GM21515 (cell line): ENCODE data around the gene CCDC158.
"Not testable (repeated sequence)": the region's sequence is repeated elsewhere in the genome, so short reads cannot be mapped to it uniquely, and the experiment has no call there.

Experiments
- ATAC-seq: cut with Tn5 transposase; IDR thresholded peaks from one replicate; pipeline ENCODE4 v1.9.1; 2021; ENCODE audit not compliant: unreplicated experiment

The CCDC158 gene

GRCh38 chr4:76282941-76283689 lies 137.8 kb downstream of the CCDC158 start:
- no peak for ATAC-seq

- not testable (repeated sequence) for ATAC-seq
Observed at GRCh38 chr4:76281594-76281993, 139.3 kb downstream of the CCDC158 start.

GRCh38 chr4:76280488-76281441 lies 140.2 kb downstream of the CCDC158 start:
- ATAC-seq, result no peak

- ATAC-seq, result no peak
Observed at GRCh38 chr4:76279462-76279861, 141.5 kb downstream of the CCDC158 start.

- ATAC-seq, result no peak
Observed at GRCh38 chr4:76278583-76278982, 142.4 kb downstream of the CCDC158 start.

GRCh38 chr4:76277667-76278066 lies 143.3 kb downstream of the CCDC158 start:
- no peak for ATAC-seq

GRCh38 chr4:76276813-76277212 lies 144.1 kb downstream of the CCDC158 start:
- ATAC-seq, result no peak

GRCh38 chr4:76275486-76276124 lies 145.3 kb downstream of the CCDC158 start:
- ATAC-seq, result no peak

GRCh38 chr4:76272999-76273398 lies 147.9 kb downstream of the CCDC158 start:
- ATAC-seq, result no peak

GRCh38 chr4:76272582-76272981 lies 148.4 kb downstream of the CCDC158 start:
- no peak for ATAC-seq

GRCh38 chr4:76272073-76272472 lies 148.9 kb downstream of the CCDC158 start:
- no peak for ATAC-seq

GRCh38 chr4:76271248-76271647 lies 149.7 kb downstream of the CCDC158 start:
- ATAC-seq, result no peak

- no peak for ATAC-seq
Observed at GRCh38 chr4:76270244-76271175, 150.4 kb downstream of the CCDC158 start.

GRCh38 chr4:76267811-76268210 lies 153.1 kb downstream of the CCDC158 start:
- no peak for ATAC-seq

GRCh38 chr4:76266627-76267026 lies 154.3 kb downstream of the CCDC158 start:
- ATAC-seq, result no peak

GRCh38 chr4:76265631-76266218 lies 155.2 kb downstream of the CCDC158 start:
- ATAC-seq, result no peak
